GM23338 (cell line): Measurements from ENCODE around the gene XIRP2. TPM values are rescaled to one million over a fixed set of nuclear protein-coding genes. Genes with fewer than 3 reads are reported as not detected.
"Not testable (repeated sequence)": the region's sequence is repeated elsewhere in the genome, so short reads cannot be mapped to it uniquely, and the experiment has no call there.

Source experiments
- ATAC-seq: fragments of 200-7000 bp; cut with Tn5 transposase; 3 replicates; pipeline ENCODE4 v1.9.1; 2020
- DNase-seq: peaks from one replicate; pipeline ENCODE4 v3.0.0-alpha.2; 2015; ENCODE audit warnings: low spot score
- H2AFZ ChIP-seq: fragments of 200-600 bp; sonication (generic); 2 replicates; pipeline ENCODE4 v1.8.0; 2016; ENCODE audit warnings: antibody characterized with exemption, mild to moderate bottlenecking, moderate library complexity
- H3F3A ChIP-seq: fragments of 200-600 bp; sonication (generic); replicated peaks from 2 replicates; pipeline ENCODE4 v1.8.0; 2017; ENCODE audit warnings: antibody characterized with exemption, mixed run types, low read depth
- H3K27ac ChIP-seq: fragments of 200-600 bp; sonication (generic); 2 replicates; pipeline ENCODE4 v1.6.1; 2016; ENCODE audit warnings: low read depth
- H3K27me3 ChIP-seq: fragments of 200-600 bp; sonication (generic); 2 replicates; pipeline ENCODE4 v1.8.0; 2016; ENCODE audit warnings: mild to moderate bottlenecking, mixed run types, moderate library complexity; ENCODE audit not compliant: insufficient read depth
- H3K36me3 ChIP-seq: fragments of 200-600 bp; sonication (generic); 2 replicates; pipeline ENCODE4 v1.8.0; 2016; ENCODE audit warnings: mild to moderate bottlenecking; ENCODE audit not compliant: insufficient read depth
- H3K4me1 ChIP-seq: fragments of 200-600 bp; sonication (generic); 2 replicates; pipeline ENCODE4 v1.8.0; 2016; ENCODE audit warnings: mild to moderate bottlenecking, moderate library complexity; ENCODE audit not compliant: insufficient read depth
- H3K4me2 ChIP-seq: fragments of 200-600 bp; sonication (generic); 2 replicates; pipeline ENCODE4 v1.7.1; 2017; ENCODE audit warnings: mixed run types
- H3K4me3 ChIP-seq: fragments of 200-600 bp; sonication (generic); 2 replicates; pipeline ENCODE4 v1.6.1; 2016; ENCODE audit warnings: mixed run types
- H3K79me2 ChIP-seq: fragments of 200-600 bp; sonication (generic); replicated peaks from 2 replicates; pipeline ENCODE4 v1.8.0; 2017; ENCODE audit warnings: mild to moderate bottlenecking; ENCODE audit not compliant: insufficient read depth
- H3K9me2 ChIP-seq: fragments of 200-600 bp; sonication (generic); 2 replicates; pipeline ENCODE4 v1.8.0; 2017; ENCODE audit not compliant: insufficient read depth
- H4K20me1 ChIP-seq: fragments of 200-600 bp; sonication (generic); replicated peaks from 2 replicates; pipeline ENCODE4 v1.8.0; 2017; ENCODE audit warnings: mild to moderate bottlenecking; ENCODE audit not compliant: insufficient read depth
- H3K27ac Mint-ChIP-seq: 2 replicates; pipeline ENCODE4 v1.8.0; 2020; ENCODE audit warnings: inconsistent platforms, mild to moderate bottlenecking, moderate library complexity, mixed read lengths
- H3K27me3 Mint-ChIP-seq: 3 replicates; pipeline ENCODE4 v1.8.0; 2022; ENCODE audit warnings: low read depth, mild to moderate bottlenecking, moderate library complexity, mixed read lengths, inconsistent platforms; ENCODE audit not compliant: insufficient read depth, poor library complexity
- H3K36me3 Mint-ChIP-seq: 3 replicates; pipeline ENCODE4 v1.8.0; 2021; ENCODE audit warnings: low read depth, mild to moderate bottlenecking, inconsistent platforms, moderate library complexity, mixed read lengths
- H3K4me1 Mint-ChIP-seq: 3 replicates; pipeline ENCODE4 v1.8.0; 2020; ENCODE audit warnings: mild to moderate bottlenecking, inconsistent platforms, mixed read lengths
- H3K4me3 Mint-ChIP-seq: 3 replicates; pipeline ENCODE4 v1.8.0; 2021; ENCODE audit warnings: moderate library complexity, mild to moderate bottlenecking, inconsistent platforms, mixed read lengths
- H3K9me3 Mint-ChIP-seq: 3 replicates; pipeline ENCODE4 v1.8.0; 2020; ENCODE audit warnings: moderate library complexity, mild to moderate bottlenecking, inconsistent platforms, mixed read lengths
- ETS1 ChIP-seq: IDR thresholded peaks from 2 replicates; pipeline ENCODE4 v1.6.1; 2016; ENCODE audit warnings: antibody characterized with exemption
- EZH2 ChIP-seq: fragments of 200-600 bp; sonication (generic); IDR thresholded peaks from one replicate; pipeline ENCODE4 v1.8.0; 2017; ENCODE audit warnings: antibody characterized with exemption, mild to moderate bottlenecking, low read depth; ENCODE audit not compliant: unreplicated experiment
- EZH2phosphoT487 ChIP-seq: fragments of 200-600 bp; sonication (generic); IDR thresholded peaks from one replicate; pipeline ENCODE4 v1.8.1; 2018; ENCODE audit warnings: antibody characterized with exemption; ENCODE audit not compliant: unreplicated experiment
- JUNB ChIP-seq: IDR thresholded peaks from one replicate; pipeline ENCODE4 v1.6.1; 2016; ENCODE audit warnings: antibody characterized with exemption; ENCODE audit not compliant: unreplicated experiment
- NANOG ChIP-seq: IDR thresholded peaks from 2 replicates; pipeline ENCODE4 v1.6.1; 2016; ENCODE audit warnings: antibody characterized with exemption, borderline replicate concordance
- POLR2AphosphoS5 ChIP-seq: IDR thresholded peaks from 2 replicates; pipeline ENCODE4 v1.6.1; 2016; ENCODE audit warnings: antibody characterized with exemption, low read depth
- REST ChIP-seq: IDR thresholded peaks from one replicate; pipeline ENCODE4 v1.6.1; 2018; ENCODE audit warnings: antibody characterized with exemption; ENCODE audit not compliant: unreplicated experiment
- STAT1 ChIP-seq: IDR thresholded peaks from one replicate; pipeline ENCODE4 v1.6.1; 2016; ENCODE audit warnings: antibody characterized with exemption; ENCODE audit not compliant: unreplicated experiment
- ZNF114 ChIP-seq: fragments of 250-450 bp; sonication (Bioruptor Pico); IDR thresholded peaks from 2 replicates; pipeline ENCODE4 v1.5.0; 2020; ENCODE audit warnings: mild to moderate bottlenecking, moderate library complexity
- ZNF331 ChIP-seq: fragments of 250-450 bp; sonication (Bioruptor Pico); IDR thresholded peaks from 2 replicates; pipeline ENCODE4 v1.5.0; 2020; ENCODE audit warnings: low read depth, mild to moderate bottlenecking, moderate library complexity
- ZNF462 ChIP-seq: fragments of 250-450 bp; sonication (Bioruptor Pico); IDR thresholded peaks from 2 replicates; pipeline ENCODE4 v1.5.0; 2020; ENCODE audit warnings: mild to moderate bottlenecking, moderate library complexity
- polyA plus RNA-seq: library from polyadenylated mRNA; unstranded; fragments of >200 nt; fragmentation: Nextera tagmentation; extraction: Ambion mirVana; gene quantifications from 2 replicates; pipeline ENCODE4 v1.2.1, GENCODE V29; 2016
- total RNA-seq: library from RNA; depleted of rRNA; stranded (reverse); fragments of >200 nt; shearing (Covaris generic); gene quantifications from 2 replicates; pipeline ENCODE4 v1.2.3, GENCODE V29; 2014

XIRP2 gene
- total and polyA plus RNA-seq, 2 experiments from 2014 or later = 0.17 to 0.31 TPM

GRCh38 chr2:167268245-167268644 lies 380.0 kb downstream of the XIRP2 start:
- not testable (repeated sequence) for ATAC-seq, H2AFZ ChIP-seq, H3K27ac ChIP-seq, H3K9me2 ChIP-seq, H3K27ac Mint-ChIP-seq, H3K4me2 ChIP-seq, H4K20me1 ChIP-seq, H3K79me2 ChIP-seq, DNase-seq, H3K27me3 ChIP-seq, H3F3A ChIP-seq, H3K4me3 Mint-ChIP-seq, H3K4me3 ChIP-seq
- Histone ChIP-seq H3K4me1 (peaks cover 19% of the 10 kb centered on the region), H3K36me3 (peaks cover 14% of the 10 kb centered on the region)
- Mint-ChIP-seq H3K4me1 (peaks cover 28% of the 10 kb centered on the region), H3K27me3 (peaks cover 12% of the 10 kb centered on the region), H3K9me3 (peaks cover 33% of the 10 kb centered on the region), H3K36me3 (peaks cover 33% of the 10 kb centered on the region)
- 0 out of 2 replicates have a peak, but pooled peaks have one; percentile 44 for TF ChIP-seq ZNF114

- H3K9me3 Mint-ChIP-seq = peaks cover 30% of the 10 kb centered on the region
- no peaks in the 10 kb centered on the region for H3K9me2 ChIP-seq
- peak; percentile 47 for DNase-seq
- H3F3A ChIP-seq = no peaks in the 10 kb centered on the region; the same call in 1 of the 2 replicates
- no peak overlapping the region for H2AFZ ChIP-seq
- H3K36me3 ChIP-seq = peaks cover 14% of the 10 kb centered on the region
- ATAC-seq = no peak
- 0 out of 2 replicates have a peak overlapping the region, but pooled peaks have one; percentile 53 for H3K4me2 ChIP-seq
- no peak overlapping the region for H3K27ac ChIP-seq
- no peak overlapping the region for H3K27ac Mint-ChIP-seq
- no peak overlapping the region for H3K4me3 Mint-ChIP-seq
- peaks cover 46% of the 10 kb centered on the region for H3K4me1 ChIP-seq
- peaks cover 16% of the 10 kb centered on the region for H3K27me3 Mint-ChIP-seq
- H4K20me1 ChIP-seq = no peaks in the 10 kb centered on the region
- peaks cover 29% of the 10 kb centered on the region for H3K4me1 Mint-ChIP-seq
- no peak overlapping the region for H3K4me3 ChIP-seq
- no peaks in the 10 kb centered on the region for H3K27me3 ChIP-seq
- H3K36me3 Mint-ChIP-seq = peaks cover 29% of the 10 kb centered on the region
- no peaks in the 10 kb centered on the region for H3K79me2 ChIP-seq
- TF ChIP-seq EZH2phosphoT487 (no peak), ZNF331 (no peak), ZNF114 (no peak), JUNB (no peak), ZNF462 (CRISPR knock-in tag) (no peak), POLR2AphosphoS5 (no peak), ETS1 (no peak), STAT1 (no peak), REST (no peak), EZH2 (no peak), NANOG (no peak)
These were observed 383.7 kb downstream of the XIRP2 start for GRCh38 chr2:167271932-167272331.
